HG03460 (cell line): ENCODE results near the gene FAM72A.
A peak's percentile ranks its signal among the peaks of the same experiment; 100 is the strongest.
"Not testable (repeated sequence)": the region's sequence is repeated elsewhere in the genome, so short reads cannot be mapped to it uniquely, and the experiment has no call there.

Experiments used
- ATAC-seq: cut with Tn5 transposase; IDR thresholded peaks from one replicate; pipeline ENCODE4 v1.9.1; 2021; ENCODE audit not compliant: unreplicated experiment

Gene FAM72A

GRCh38 chr1:206202789-206203363, at the start of gene FAM72A:
FAM72A (minus strand) TSS chr1:206202839; CDS start chr1:206202025, 814 bp downstream.
- peak; percentile 86 for ATAC-seq

GRCh38 chr1:206250953-206251681, 48.5 kb upstream of the FAM72A start:
- ATAC-seq, result not testable (repeated sequence)

- not testable (repeated sequence) for ATAC-seq
These were observed 43.7 kb upstream of the FAM72A start for GRCh38 chr1:206246129-206246886.

DNA sequence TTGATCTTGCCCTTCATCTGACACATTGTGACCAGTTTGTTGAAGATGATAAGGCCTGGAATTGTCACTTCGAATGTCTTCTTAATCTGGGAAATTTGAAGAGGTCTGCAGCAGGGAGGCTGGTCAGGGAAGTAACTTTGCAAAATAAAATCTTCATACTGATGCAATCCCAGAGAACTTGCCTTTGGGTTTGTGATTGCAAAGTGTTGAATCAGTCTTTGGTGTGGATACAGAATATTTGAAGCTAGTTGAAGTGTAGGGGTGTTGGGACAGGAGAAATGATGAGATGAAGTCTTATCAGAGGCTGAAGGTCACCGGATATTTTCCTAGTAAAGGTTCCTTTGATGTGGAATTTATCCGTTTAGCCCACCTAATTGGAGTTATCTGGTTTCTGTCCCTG, 42.8 kb upstream of the FAM72A start:
- ATAC-seq, result not testable (repeated sequence)

DNA sequence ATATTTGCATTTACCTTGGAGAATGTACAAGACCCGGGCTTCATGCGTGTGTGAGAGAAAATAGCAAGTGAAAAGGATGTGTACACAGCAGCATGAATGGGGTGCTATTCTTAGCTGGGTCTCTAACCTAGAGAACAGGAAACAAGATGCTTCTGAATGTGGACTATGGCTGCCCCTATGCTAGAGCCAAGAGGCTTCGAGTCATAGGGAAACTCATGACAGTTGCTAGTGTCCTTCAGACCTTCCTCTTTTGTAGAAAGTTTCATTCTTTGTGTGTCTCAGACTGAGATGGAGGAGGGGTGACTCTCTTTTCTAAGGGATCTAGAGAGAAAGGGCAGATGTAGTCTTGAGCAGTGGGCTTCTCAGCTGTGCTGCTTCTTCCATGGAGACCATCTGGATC, 40.7 kb upstream of the FAM72A start:
- peak; percentile 100 for ATAC-seq

DNA sequence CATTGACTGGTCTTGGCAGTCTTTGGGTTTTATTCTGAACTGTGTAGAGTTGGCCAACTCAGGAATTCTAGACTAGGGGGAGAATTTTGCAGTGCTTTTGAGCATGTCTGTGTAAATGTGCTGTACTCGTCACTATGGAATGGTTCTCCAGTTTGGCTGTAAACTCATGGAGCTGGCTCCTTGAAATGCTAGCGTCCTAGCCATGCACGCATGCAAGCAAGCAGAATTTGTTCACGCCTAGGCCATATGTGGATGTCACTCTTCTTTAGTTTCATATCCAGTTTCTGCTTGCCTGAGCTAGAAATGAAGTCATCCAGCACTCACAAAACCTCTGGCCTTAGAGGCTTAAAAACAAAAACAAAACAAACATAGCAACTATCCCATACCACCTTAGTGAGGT, 37.6 kb upstream of the FAM72A start:
- ATAC-seq, result peak; percentile 39

DNA sequence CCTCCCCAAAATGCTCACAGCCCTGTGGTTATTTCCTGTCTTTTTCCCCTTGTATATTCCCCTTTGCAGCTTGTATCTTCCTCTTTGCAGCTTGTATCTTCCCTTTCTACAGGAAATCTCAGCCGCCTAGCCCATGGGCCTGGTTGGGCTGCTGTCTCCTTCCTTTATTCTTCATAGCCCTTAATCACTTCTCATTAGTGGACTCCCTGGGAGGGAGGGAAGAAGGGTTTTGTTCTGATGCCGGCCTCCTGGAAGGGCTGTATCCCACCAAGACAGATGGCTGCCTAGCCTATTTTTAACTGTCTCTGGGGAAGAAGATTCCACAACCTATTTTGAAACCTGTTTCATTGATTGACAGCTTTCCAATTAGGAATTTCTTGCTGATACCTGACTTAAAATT, 32.6 kb upstream of the FAM72A start:
- not testable (repeated sequence) for ATAC-seq

- ATAC-seq, result not testable (repeated sequence)
These were observed 31.7 kb upstream of the FAM72A start for GRCh38 chr1:206234189-206234916.

DNA sequence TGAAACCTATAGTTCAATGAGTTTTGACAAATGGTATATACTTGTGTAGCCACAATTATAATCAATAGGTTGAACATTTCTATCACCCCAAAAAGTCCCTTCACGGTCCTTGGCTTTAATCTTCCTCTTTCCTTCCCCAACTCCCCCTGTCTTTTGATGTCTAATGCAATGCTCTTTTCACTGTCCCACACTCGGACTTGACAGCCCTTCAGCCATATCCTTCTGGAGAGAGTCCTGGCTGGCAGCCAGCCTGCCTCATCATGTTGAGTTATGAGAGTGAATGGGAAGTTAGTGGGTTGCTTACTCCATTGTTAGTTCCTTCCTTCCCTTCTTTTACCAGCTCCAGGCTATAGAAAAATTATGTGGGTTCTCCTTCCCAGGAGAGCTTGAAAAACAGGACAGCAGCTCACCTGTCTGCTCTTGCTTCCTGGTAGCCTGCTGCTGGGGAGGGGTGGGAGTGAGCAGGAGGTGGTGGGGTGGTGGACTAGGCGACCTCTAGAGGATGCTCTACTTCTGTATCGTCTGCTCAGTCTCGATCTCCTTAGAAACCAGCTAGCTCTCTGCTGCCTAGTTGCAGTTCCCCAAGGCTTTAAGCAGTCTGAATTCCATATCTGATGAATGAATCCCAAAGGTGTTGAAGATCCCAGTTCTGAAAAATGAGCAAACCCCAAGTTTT, 30.5 kb upstream of the FAM72A start:
- not testable (repeated sequence) for ATAC-seq

DNA sequence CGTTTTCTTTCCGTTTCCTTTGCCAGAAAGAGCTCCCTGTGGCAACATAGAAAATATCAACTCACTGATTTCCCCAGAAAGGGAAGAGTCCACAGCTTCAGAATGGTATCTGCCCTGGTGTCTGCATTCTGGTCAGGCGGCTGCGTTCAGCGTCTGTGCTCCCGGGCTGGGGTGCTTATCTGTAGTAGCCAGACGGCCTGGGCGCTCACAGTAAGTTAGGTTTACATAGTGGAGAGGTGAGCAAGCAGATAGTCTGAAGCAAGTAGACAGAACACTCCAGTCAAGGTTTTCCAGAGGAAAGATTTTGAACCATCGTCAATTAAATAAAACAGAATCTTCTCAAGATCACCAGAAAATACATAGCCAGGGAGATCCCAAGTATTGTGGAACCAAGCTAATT, 29.4 kb upstream of the FAM72A start:
- ATAC-seq, result not testable (repeated sequence)

- ATAC-seq, result not testable (repeated sequence)
These were observed 26.6 kb upstream of the FAM72A start for GRCh38 chr1:206229286-206229685.

DNA sequence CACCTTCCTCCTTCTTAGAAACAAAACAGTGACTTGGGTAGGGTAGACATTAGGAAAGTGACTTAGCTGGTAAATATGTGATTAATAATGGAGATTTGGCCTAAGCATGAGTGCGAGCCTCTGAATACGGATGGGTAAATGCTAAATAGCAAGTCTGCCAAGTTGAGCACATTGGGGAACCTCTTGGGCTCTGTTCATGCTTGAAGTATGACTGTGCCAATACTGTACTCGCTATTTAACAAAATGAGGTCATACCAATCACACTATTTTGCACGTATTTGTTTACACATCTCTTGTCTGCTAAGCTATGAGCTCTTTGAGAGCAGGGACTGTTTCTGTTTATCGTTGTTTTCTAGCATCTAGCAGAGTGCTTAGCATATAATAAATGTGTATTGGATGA, 24.2 kb upstream of the FAM72A start:
- ATAC-seq, result not testable (repeated sequence)

DNA sequence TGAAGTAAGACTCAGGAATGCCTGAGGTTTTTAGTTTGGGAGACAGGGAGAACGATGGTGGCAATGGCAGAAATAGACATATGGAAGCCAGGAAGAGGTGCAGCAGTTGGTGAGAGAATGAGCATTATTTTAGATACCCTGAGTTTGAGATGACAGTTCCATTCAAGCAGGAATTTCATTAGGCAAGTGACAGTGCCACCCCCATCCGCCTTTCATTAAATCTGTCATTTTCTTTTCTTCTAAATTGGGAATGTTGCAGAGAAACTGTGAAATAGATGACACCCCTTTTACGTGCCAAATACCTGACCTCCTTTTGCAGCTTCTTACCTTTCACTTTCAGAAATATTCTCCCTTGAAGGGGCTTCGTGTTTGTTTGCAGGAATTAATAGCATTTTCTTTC, 22.7 kb upstream of the FAM72A start:
- not testable (repeated sequence) for ATAC-seq

DNA sequence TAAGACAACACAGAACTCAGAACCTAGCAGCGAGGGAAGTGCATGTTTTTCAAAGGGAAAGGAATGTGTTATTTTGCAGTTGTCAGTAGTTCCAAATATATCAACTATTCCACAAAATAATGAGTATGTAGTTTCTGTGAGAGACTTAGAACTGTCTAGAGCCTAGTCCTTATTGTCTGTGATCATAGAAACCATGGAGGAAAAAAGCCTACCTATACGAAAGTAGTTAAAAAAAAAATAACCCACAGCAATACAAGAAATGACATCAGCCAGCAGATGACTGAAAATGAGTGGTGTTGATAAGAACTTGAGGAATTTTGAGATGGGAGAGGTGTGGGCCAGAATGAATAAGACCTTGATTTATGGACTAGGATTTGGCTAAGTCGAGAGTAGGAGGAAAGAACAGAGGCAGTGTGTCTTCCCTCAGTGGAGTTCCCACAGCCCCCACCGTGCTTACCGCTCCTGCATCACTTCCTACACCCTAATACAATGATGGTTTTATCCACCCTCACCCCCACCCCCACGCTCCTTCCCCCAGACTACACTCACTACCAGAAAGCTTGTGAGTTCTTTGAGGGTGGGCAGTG, 21.6 kb upstream of the FAM72A start:
- not testable (repeated sequence) for ATAC-seq

DNA sequence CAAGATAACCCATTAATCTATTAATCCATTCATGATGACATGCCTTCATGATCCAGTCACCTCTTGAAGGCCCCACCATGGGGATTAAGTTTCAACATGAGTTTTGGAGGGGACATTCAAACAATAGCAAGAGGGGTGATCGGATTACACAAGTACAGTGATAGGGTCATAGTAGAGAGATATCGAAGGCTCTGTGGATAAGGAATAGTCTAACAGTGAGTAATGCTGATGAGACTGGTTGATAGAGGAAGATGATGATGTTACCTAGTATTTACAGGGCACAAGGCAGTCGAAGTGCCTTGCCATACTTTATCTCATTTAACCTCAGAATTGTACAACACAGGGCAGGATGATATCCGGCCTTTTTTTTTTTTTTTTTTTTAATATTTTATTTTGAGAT, 18.9 kb upstream of the FAM72A start:
- not testable (repeated sequence) for ATAC-seq

- ATAC-seq, result not testable (repeated sequence)
These were observed 17.8 kb upstream of the FAM72A start for GRCh38 chr1:206220332-206221000.

- not testable (repeated sequence) for ATAC-seq
These were observed 17.1 kb upstream of the FAM72A start for GRCh38 chr1:206219514-206220331.

DNA sequence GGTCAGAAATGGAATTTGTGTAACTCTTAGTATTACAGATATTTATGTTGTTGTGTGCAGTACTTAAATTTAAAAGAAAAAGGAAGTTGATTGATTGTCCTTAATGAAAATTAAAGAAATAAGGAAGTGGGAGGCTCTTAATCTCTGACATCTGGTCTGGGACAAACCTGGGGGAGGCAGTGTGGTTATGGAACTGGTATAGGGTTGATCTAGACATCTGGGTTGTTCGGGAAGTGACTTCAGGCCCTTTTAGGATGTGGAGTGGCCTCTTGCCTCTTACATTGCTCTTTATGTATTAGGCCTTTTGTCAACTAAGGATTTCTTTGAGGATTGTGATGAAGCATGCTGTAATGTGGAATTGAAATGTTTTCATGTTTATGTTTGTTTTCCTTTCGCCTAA, 16.1 kb upstream of the FAM72A start:
- not testable (repeated sequence) for ATAC-seq

- not testable (repeated sequence) for ATAC-seq
These were observed 15.6 kb upstream of the FAM72A start for GRCh38 chr1:206218285-206218684.
